NB4 (cell line): ENCODE data around the gene TAOK1.

Experiments used
- DNase-seq: peaks from one replicate; pipeline ENCODE4 v3.0.0; 2010; ENCODE audit warnings: low read depth
- H3K4me3 ChIP-seq: one replicate; pipeline ENCODE4 v1.5.1; 2011; ENCODE audit warnings: mild to moderate bottlenecking, low read depth, low read length, moderate library complexity
- CTCF ChIP-seq: IDR thresholded peaks from one replicate; pipeline ENCODE4 v1.5.1; 2012; ENCODE audit warnings: low read depth, low read length
- MAX ChIP-seq: IDR thresholded peaks from 2 replicates; pipeline ENCODE4 v1.6.1; 2011; ENCODE audit warnings: low read depth, low read length
- MYC ChIP-seq: IDR thresholded peaks from 2 replicates; pipeline ENCODE4 v1.6.1; 2011; ENCODE audit warnings: low read depth, low read length
- POLR2A ChIP-seq: IDR thresholded peaks from 2 replicates; pipeline ENCODE4 v1.6.1; 2011; ENCODE audit warnings: mild to moderate bottlenecking; ENCODE audit not compliant: insufficient read length; ENCODE audit errors: extremely low read depth

TAOK1 gene

GRCh38 chr17:29569245-29569950 is 179.2 kb downstream of the TAOK1 start:
- TF ChIP-seq CTCF (no peak), POLR2A (no peak), MAX (no peak), MYC (no peak)
- DNase-seq = no peak

GRCh38 chr17:29570521-29570920 is 180.4 kb downstream of the TAOK1 start:
- TF ChIP-seq MAX (no peak), MYC (no peak), CTCF (no peak), POLR2A (no peak)
- no peak overlapping the region for H3K4me3 ChIP-seq
- DNase-seq = no peak

More at GRCh38 chr17:29569245-29569950, 179.2 kb downstream of the TAOK1 start:
- peak overlapping the region; percentile 74 for H3K4me3 ChIP-seq

GRCh38 chr17:29571486-29571882 is 181.3 kb downstream of the TAOK1 start:
- no peak for DNase-seq
- TF ChIP-seq POLR2A (no peak), CTCF (no peak), MYC (no peak), MAX (no peak)
- H3K4me3 ChIP-seq = no peak overlapping the region

- H3K4me3 ChIP-seq = no peak overlapping the region
- TF ChIP-seq MAX (no peak), MYC (no peak), POLR2A (no peak), CTCF (no peak)
- DNase-seq = peak; percentile 7
Observed at GRCh38 chr17:29571883-29572681, 181.9 kb downstream of the TAOK1 start.

- no peak overlapping the region for H3K4me3 ChIP-seq
- TF ChIP-seq POLR2A (no peak), MAX (no peak), MYC (no peak), CTCF (no peak)
Observed at GRCh38 chr17:29572691-29573557, 182.8 kb downstream of the TAOK1 start.

More at GRCh38 chr17:29572691-29573557, 182.8 kb downstream of the TAOK1 start:
- no peak for DNase-seq
